SK-N-SH treated with all-trans-retinoic acid at 6 μM for 48 hours (cell line): Measurements from ENCODE around the gene PRMT7.

Experiments used
- ATAC-seq: fragments of 200-7000 bp; cut with Tn5 transposase; 3 replicates; pipeline ENCODE4 v1.9.1; 2020; ENCODE audit warnings: mild to moderate bottlenecking, moderate library complexity
- ARNTL ChIP-seq: fragments of 450-650 bp; formaldehyde crosslinking; IDR thresholded peaks from 2 replicates; pipeline ENCODE4 v1.5.0; 2020; ENCODE audit warnings: low read depth, mild to moderate bottlenecking, moderate library complexity, borderline replicate concordance
- BACH2 ChIP-seq: fragments of 250-450 bp; sonication (Bioruptor Pico); IDR thresholded peaks from 2 replicates; pipeline ENCODE4 v1.9.0; 2021; ENCODE audit warnings: mild to moderate bottlenecking, borderline replicate concordance
- CREB5 ChIP-seq: fragments of 250-450 bp; sonication (Bioruptor Pico); IDR thresholded peaks from 2 replicates; pipeline ENCODE4 v1.5.1; 2020; ENCODE audit warnings: low read depth, mild to moderate bottlenecking, moderate library complexity
- CSDC2 ChIP-seq: fragments of 250-450 bp; sonication (Bioruptor Pico); IDR thresholded peaks from 2 replicates; pipeline ENCODE4 v1.5.0; 2020; ENCODE audit warnings: mild to moderate bottlenecking, moderate library complexity
- CSRNP3 ChIP-seq: fragments of 250-450 bp; sonication (Bioruptor Pico); IDR thresholded peaks from 2 replicates; pipeline ENCODE4 v1.5.1; 2021; ENCODE audit warnings: mild to moderate bottlenecking, moderate library complexity
- ESRRG ChIP-seq: fragments of 250-450 bp; sonication (Bioruptor Pico); IDR thresholded peaks from 2 replicates; pipeline ENCODE4 v1.6.1; 2021; ENCODE audit warnings: mild to moderate bottlenecking
- GLIS3 ChIP-seq: fragments of 250-450 bp; sonication (Bioruptor Pico); IDR thresholded peaks from 2 replicates; pipeline ENCODE4 v1.5.0; 2020; ENCODE audit warnings: mild to moderate bottlenecking, moderate library complexity
- ISL1 ChIP-seq: fragments of 250-450 bp; sonication (Bioruptor Pico); IDR thresholded peaks from 2 replicates; pipeline ENCODE4 v2.1.2; 2022; ENCODE audit warnings: mild to moderate bottlenecking, moderate library complexity
- OSR1 ChIP-seq: fragments of 250-450 bp; sonication (Bioruptor Pico); IDR thresholded peaks from 2 replicates; pipeline ENCODE4 v1.8.0; 2022; ENCODE audit warnings: moderate library complexity, mild to moderate bottlenecking, inconsistent platforms
- PATZ1 ChIP-seq: fragments of 250-450 bp; sonication (Bioruptor Pico); IDR thresholded peaks from 2 replicates; pipeline ENCODE4 v1.8.0; 2020; ENCODE audit warnings: mild to moderate bottlenecking, moderate library complexity, borderline replicate concordance
- POU6F1 ChIP-seq: fragments of 250-450 bp; sonication (Bioruptor Pico); IDR thresholded peaks from 2 replicates; pipeline ENCODE4 v1.8.0; 2021; ENCODE audit warnings: low read depth, mild to moderate bottlenecking, moderate library complexity, borderline replicate concordance
- PPARA ChIP-seq: fragments of 250-450 bp; sonication (Bioruptor Pico); IDR thresholded peaks from 2 replicates; pipeline ENCODE4 v1.5.0; 2020; ENCODE audit warnings: mild to moderate bottlenecking, borderline replicate concordance
- SNAI2 ChIP-seq: fragments of 250-450 bp; sonication (Bioruptor Pico); IDR thresholded peaks from 2 replicates; pipeline ENCODE4 v1.5.0; 2020; ENCODE audit warnings: mild to moderate bottlenecking, moderate library complexity
- TCF4 ChIP-seq: fragments of 250-450 bp; sonication (Bioruptor Pico); IDR thresholded peaks from 2 replicates; pipeline ENCODE4 v1.8.0; 2021; ENCODE audit warnings: mild to moderate bottlenecking, moderate library complexity, borderline replicate concordance
- TOX ChIP-seq: fragments of 250-450 bp; sonication (Bioruptor Pico); IDR thresholded peaks from 2 replicates; pipeline ENCODE4 v1.8.0; 2021; ENCODE audit warnings: mild to moderate bottlenecking, moderate library complexity, borderline replicate concordance
- TSHZ2 ChIP-seq: fragments of 250-450 bp; sonication (Bioruptor Pico); IDR thresholded peaks from 2 replicates; pipeline ENCODE4 v1.5.0; 2020; ENCODE audit warnings: mild to moderate bottlenecking, moderate library complexity
- ZC3H10 ChIP-seq: fragments of 250-450 bp; sonication (Bioruptor Pico); IDR thresholded peaks from 2 replicates; pipeline ENCODE4 v1.5.1; 2021; ENCODE audit warnings: mild to moderate bottlenecking, moderate library complexity
- ZFP3 ChIP-seq: fragments of 250-450 bp; sonication (Bioruptor Pico); IDR thresholded peaks from 2 replicates; pipeline ENCODE4 v1.5.0; 2020; ENCODE audit warnings: mild to moderate bottlenecking, moderate library complexity
- ZFP30 ChIP-seq: fragments of 450-650 bp; formaldehyde crosslinking; IDR thresholded peaks from 2 replicates; pipeline ENCODE4 v1.5.0; 2022; ENCODE audit warnings: mild to moderate bottlenecking, moderate library complexity
- ZNF565 ChIP-seq: fragments of 450-650 bp; formaldehyde crosslinking; conservative IDR thresholded peaks from 2 replicates; pipeline ENCODE4 v1.5.0; 2020; ENCODE audit warnings: low read depth, mild to moderate bottlenecking, moderate library complexity
- ZNF70 ChIP-seq: fragments of 450-650 bp; formaldehyde crosslinking; IDR thresholded peaks from 2 replicates; pipeline ENCODE4 v1.5.0; 2020; ENCODE audit warnings: mild to moderate bottlenecking, moderate library complexity
- ZNF8 ChIP-seq: fragments of 450-650 bp; formaldehyde crosslinking; IDR thresholded peaks from 2 replicates; pipeline ENCODE4 v1.5.0; 2020; ENCODE audit warnings: mild to moderate bottlenecking, moderate library complexity

PRMT7 gene

GRCh38 chr16:68357521-68357922 lies 46.7 kb downstream of the PRMT7 start:
- no peak for ATAC-seq
- TF ChIP-seq TSHZ2 (CRISPR knock-in tag) (no peak), ZC3H10 (CRISPR knock-in tag) (no peak), ZNF70 (CRISPR knock-in tag) (no peak), ISL1 (CRISPR knock-in tag) (no peak), CSDC2 (CRISPR knock-in tag) (no peak), TCF4 (CRISPR knock-in tag) (no peak), TOX (no peak), ZNF565 (CRISPR knock-in tag) (no peak), PATZ1 (CRISPR knock-in tag) (no peak), ZNF8 (CRISPR knock-in tag) (no peak), ESRRG (CRISPR knock-in tag) (no peak), POU6F1 (CRISPR knock-in tag) (no peak), SNAI2 (CRISPR knock-in tag) (no peak), ZFP30 (no peak), ARNTL (CRISPR knock-in tag) (no peak), PPARA (CRISPR knock-in tag) (no peak), BACH2 (CRISPR knock-in tag) (no peak)

- no peak for TF ChIP-seq ISL1 (CRISPR knock-in tag)
- no peak for TF ChIP-seq ZFP30
- ATAC-seq = no peak
Measured at GRCh38 chr16:68357923-68358322, 47.1 kb downstream of the PRMT7 start.

GRCh38 chr16:68358951-68359350 lies 48.1 kb downstream of the PRMT7 start:
- ATAC-seq = no peak
- no peak for TF ChIP-seq PATZ1 (CRISPR knock-in tag)
- TF ChIP-seq GLIS3 (CRISPR knock-in tag) = no peak
- TF ChIP-seq CSRNP3 = no peak
- no peak for TF ChIP-seq ZFP3 (CRISPR knock-in tag)
- TF ChIP-seq SNAI2 (CRISPR knock-in tag) = no peak
- no peak for TF ChIP-seq CREB5
- TF ChIP-seq PPARA (CRISPR knock-in tag) = no peak
- no peak for TF ChIP-seq TOX
- TF ChIP-seq OSR1 (CRISPR knock-in tag) = no peak
- no peak for TF ChIP-seq ESRRG (CRISPR knock-in tag)
- no peak for TF ChIP-seq ZFP30
- no peak for TF ChIP-seq ZNF565 (CRISPR knock-in tag)
- no peak for TF ChIP-seq ISL1 (CRISPR knock-in tag)
- TF ChIP-seq POU6F1 (CRISPR knock-in tag) = no peak
- TF ChIP-seq TCF4 (CRISPR knock-in tag) = no peak
- TF ChIP-seq ZC3H10 (CRISPR knock-in tag) = no peak
